K562 (cell line): ENCODE measurements around the gene FUT4. TPM values are rescaled to one million over a fixed set of nuclear protein-coding genes. Genes with fewer than 3 reads are reported as not detected.
A peak's percentile ranks its signal among the peaks of the same experiment; 100 is the strongest.

Experiments used
- ATAC-seq: fragments of 200-7000 bp; cut with Tn5 transposase; 3 replicates; pipeline ENCODE4 v1.9.1; 2020; ENCODE audit warnings: moderate library complexity
- BruUV-seq: library from RNA; stranded (reverse); fragments of 400-500 nt; replicated peaks from 2 replicates; lab custom pipeline; 2021; lab: Mats Ljungman, UMichigan
- CTCF ChIA-PET: fragments of 300-600 bp; formaldehyde crosslinking; extraction: SDS; loops from one replicate; lab custom pipeline; 2021; ENCODE audit warnings: low intra/inter-chr PET ratio; lab: Yijun Ruan, JAX
- POLR2A ChIA-PET: fragments of 300-600, 350-650 bp; sonication (Branson Sonifier 250); formaldehyde crosslinking; extraction: SDS; loops from one replicate; lab custom pipeline; 2021; ENCODE audit warnings: antibody characterized with exemption, inconsistent platforms; lab: Yijun Ruan, JAX
- DNase-seq, 4 experiments: peaks; one replicate each; pipeline versions ENCODE4 v3.0.0 to v3.0.0-alpha.2; 2011 to 2018; ENCODE audit warnings: low spot score in 3 of 4, mixed read lengths in 3 of 4; ENCODE audit errors: extremely low read depth in 1 of 4
- FAIRE-seq: peaks from 2 replicates; lab custom pipeline; 2011; peaks lifted over from hg19 to GRCh38; lab: Jason Lieb, UNC
- H2AFZ ChIP-seq: 2 replicates; pipeline ENCODE4 v1.6.0; 2011; ENCODE audit warnings: low read depth, low read length, control low read depth, inconsistent platforms
- H3K27ac ChIP-seq: fragments of 200-600 bp; 3 replicates; pipeline ENCODE4 v1.8.0; 2011; ENCODE audit warnings: low read depth, mild to moderate bottlenecking, control low read depth, inconsistent platforms, low read length, moderate library complexity, mixed read lengths; ENCODE audit errors: extremely low read depth
- H3K27me3 ChIP-seq, 2 experiments: fragments of 300-600 bp in 1 of 2; 2 replicates in 1 of 2; 3 replicates in 1 of 2; pipeline versions ENCODE4 v1.6.0 to v1.8.0; 2011; ENCODE audit warnings: inconsistent platforms in 2 of 2, low read length in 2 of 2, mild to moderate bottlenecking in 1 of 2, mixed read lengths in 1 of 2, moderate library complexity in 1 of 2; ENCODE audit not compliant: control insufficient read depth in 2 of 2, insufficient read depth in 2 of 2
- H3K36me3 ChIP-seq: fragments of 300-600 bp; 3 replicates; pipeline ENCODE4 v1.8.0; 2011; ENCODE audit warnings: mild to moderate bottlenecking, low read length, inconsistent platforms; ENCODE audit not compliant: control insufficient read depth, insufficient read depth
- H3K4me1 ChIP-seq, 2 experiments: fragments of 200-600 bp in 1 of 2; replicated peaks in 1 of 2; 2 replicates in 1 of 2; 3 replicates in 1 of 2; pipeline versions ENCODE4 v1.5.1 to v1.8.0; 2011; ENCODE audit warnings: inconsistent platforms in 2 of 2, low read length in 2 of 2, mild to moderate bottlenecking in 1 of 2, mixed read lengths in 1 of 2, moderate library complexity in 1 of 2; ENCODE audit not compliant: control insufficient read depth in 2 of 2, insufficient read depth in 2 of 2
- H3K4me2 ChIP-seq: 2 replicates; pipeline ENCODE4 v1.6.1; 2011; ENCODE audit warnings: low read length, control low read depth, inconsistent platforms, mixed read lengths; ENCODE audit not compliant: insufficient read depth
- H3K4me3 ChIP-seq: fragments of 200-600 bp; sonication (generic), shearing (Covaris generic); 2 replicates; pipeline ENCODE4 v1.5.1; 2016; ENCODE audit warnings: control low read depth, inconsistent platforms
- H3K79me2 ChIP-seq: fragments of 200-600 bp; 3 replicates; pipeline ENCODE4 v1.8.0; 2011; ENCODE audit warnings: low read length, inconsistent platforms; ENCODE audit not compliant: control insufficient read depth, insufficient read depth
- H3K9ac ChIP-seq, 2 experiments: 2 replicates each; pipeline versions ENCODE4 v1.6.0 to v1.6.1; 2011; ENCODE audit warnings: low read depth in 2 of 2, low read length in 2 of 2, control low read depth in 1 of 2, inconsistent platforms in 1 of 2, mild to moderate bottlenecking in 1 of 2, mixed read lengths in 1 of 2; ENCODE audit not compliant: insufficient read depth in 1 of 2
- H3K9me1 ChIP-seq: one replicate; pipeline ENCODE4 v1.6.0; 2011; ENCODE audit warnings: inconsistent platforms, mild to moderate bottlenecking, low read length, moderate library complexity; ENCODE audit not compliant: control insufficient read depth, insufficient read depth
- H3K9me3 ChIP-seq: replicated peaks from 2 replicates; pipeline ENCODE4 v1.5.1; 2011; ENCODE audit warnings: low read depth, low read length, inconsistent platforms; ENCODE audit not compliant: control insufficient read depth, insufficient read depth
- H4K20me1 ChIP-seq: replicated peaks from 2 replicates; pipeline ENCODE4 v1.6.1; 2011; ENCODE audit warnings: low read length, inconsistent platforms, mixed read lengths; ENCODE audit not compliant: control insufficient read depth, insufficient read depth
- BDP1 ChIP-seq: IDR thresholded peaks from 3 replicates; pipeline ENCODE4 v1.6.1; 2011; ENCODE audit not compliant: insufficient read length, insufficient read depth
- CEBPB ChIP-seq: fragments of 450-650 bp; IDR thresholded peaks from 2 replicates; pipeline ENCODE4 v1.6.1; 2016; ENCODE audit warnings: missing genetic modification characterization, missing compliant biosample characterization
- CEBPG ChIP-seq, 3 experiments: fragments of 200-800 bp in 1 of 3; sonication (Bioruptor generic) in 1 of 3; sonication (generic) in 1 of 3; formaldehyde crosslinking in 1 of 3; IDR thresholded peaks in 2 of 3; conservative IDR thresholded peaks in 1 of 3; 2 replicates each; pipeline versions ENCODE4 v1.6.1 to v1.8.0; 2016 to 2022; ENCODE audit warnings: missing compliant biosample characterization in 2 of 3, missing genetic modification characterization in 2 of 3, mild to moderate bottlenecking in 1 of 3, missing genetic modification reagents in 1 of 3
- FOSL1 ChIP-seq: fragments of 200-800 bp; sonication (Bioruptor generic); conservative IDR thresholded peaks from 2 replicates; pipeline ENCODE4 v1.6.1; 2016; ENCODE audit warnings: missing genetic modification characterization, missing compliant biosample characterization
- ILF3 ChIP-seq: fragments of 450-650 bp; IDR thresholded peaks from 2 replicates; pipeline ENCODE4 v1.6.1; 2018; ENCODE audit warnings: antibody characterized with exemption, mild to moderate bottlenecking, moderate library complexity, borderline replicate concordance
- PTRF ChIP-seq: fragments of 450-650 bp; IDR thresholded peaks from 2 replicates; pipeline ENCODE4 v1.6.1; 2016; ENCODE audit warnings: mild to moderate bottlenecking, missing genetic modification characterization, missing compliant biosample characterization
- RB1 ChIP-seq: fragments of 450-650 bp; IDR thresholded peaks from 2 replicates; pipeline ENCODE4 v1.6.1; 2017; ENCODE audit warnings: low read depth, mild to moderate bottlenecking
- RBM39 ChIP-seq: fragments of 200-400 bp; formaldehyde crosslinking; optimal IDR thresholded peaks from 2 replicates; pipeline ENCODE3; 2018; ENCODE audit warnings: low read depth, low read length
- SAFB2 ChIP-seq: fragments of 200-400 bp; formaldehyde crosslinking; IDR thresholded peaks from 2 replicates; pipeline ENCODE4 v1.6.1; 2018; ENCODE audit warnings: borderline replicate concordance, low read length, low read depth, moderate library complexity; ENCODE audit not compliant: severe bottlenecking
- WGBS: fragments of 100-300 bp; shearing (Covaris generic); methylation state at CpG from one replicate; pipeline ENCODE4 v1.1.6; 2016; ENCODE audit warnings: low coverage, mixed read lengths; ENCODE audit not compliant: insufficient coverage; ENCODE audit errors: missing lambda C conversion rate; 5-methylcytosine and 5-hydroxymethylcytosine counted together
- in situ Hi-C: fragments of 300-500 bp; cut with MboI; formaldehyde crosslinking; loops from 4 replicates; pipeline ENCODE4 v1.15.0; 2018; ENCODE audit warnings: inconsistent platforms, mixed read lengths
- intact Hi-C: fragments of 100-400 bp; cut with micrococcal nuclease; formaldehyde crosslinking; loops from 2 replicates; pipeline ENCODE4 v1.14.2; 2022
- polyA plus RNA-seq, 8 experiments: library from polyadenylated mRNA; depleted of rRNA in 4 of 8; stranded (reverse) in 5 of 8; unstranded in 3 of 8; fragments of >200 nt; fragmentation: Nextera tagmentation in 2 of 8; fragmentation: Illumina TruSeq in 1 of 8; extraction: Ambion mirVana in 2 of 8; extraction: Trizol in 1 of 8; gene quantifications; 2 replicates each; pipeline versions ENCODE4 v1.2.1 to v1.2.3, GENCODE V29; 2011 to 2014; ENCODE audit warnings: inconsistent platforms in 1 of 8, missing spikeins in 1 of 8
- total RNA-seq, 7 experiments: library from RNA; depleted of rRNA in 6 of 7; stranded (reverse); fragments of >200 nt in 6 of 7; fragmentation: Illumina TruSeq in 2 of 7; extraction: Trizol in 2 of 7; gene quantifications; 2 replicates each; pipeline versions ENCODE4 v1.2.1 to v1.2.3, GENCODE V29; 2011 to 2021; ENCODE audit warnings: low replicate concordance in 1 of 7
- TF ChIP-seq, protein P1 (sequence below), 2 experiments: fragments of 450-650 bp; conservative IDR thresholded peaks; 2 replicates each; pipeline ENCODE4 v1.6.1; 2017; ENCODE audit warnings: mild to moderate bottlenecking in 2 of 2, moderate library complexity in 2 of 2
- TF ChIP-seq, protein P2 (sequence below), 2 experiments: IDR thresholded peaks; 2 replicates each; pipeline ENCODE4 v1.6.1; 2011; ENCODE audit warnings: borderline replicate concordance in 1 of 2, control low read depth in 1 of 2, low read depth in 1 of 2, low read length in 1 of 2, mild to moderate bottlenecking in 1 of 2, mixed read lengths in 1 of 2, moderate library complexity in 1 of 2; ENCODE audit not compliant: insufficient read depth in 1 of 2, insufficient read length in 1 of 2, poor library complexity in 1 of 2, severe bottlenecking in 1 of 2; ENCODE audit errors: extremely low read depth in 1 of 2
- TF ChIP-seq, protein P3 (sequence below): sonication (generic); formaldehyde crosslinking; IDR thresholded peaks from 2 replicates; pipeline ENCODE4 v1.8.0; 2022; ENCODE audit warnings: missing genetic modification reagents, mild to moderate bottlenecking, moderate library complexity, borderline replicate concordance
- TF ChIP-seq, protein P4 (sequence below): sonication (generic); formaldehyde crosslinking; IDR thresholded peaks from 2 replicates; pipeline ENCODE4 v1.9.0; 2022; ENCODE audit warnings: mild to moderate bottlenecking, missing genetic modification reagents

Gene FUT4
- total and polyA plus RNA-seq, 9 of the 15 experiments (the other 6 are each of a cell fraction or from before 2014, with no cell fraction given) = 1.1 to 8.9 (median 5.5) TPM

DNA sequence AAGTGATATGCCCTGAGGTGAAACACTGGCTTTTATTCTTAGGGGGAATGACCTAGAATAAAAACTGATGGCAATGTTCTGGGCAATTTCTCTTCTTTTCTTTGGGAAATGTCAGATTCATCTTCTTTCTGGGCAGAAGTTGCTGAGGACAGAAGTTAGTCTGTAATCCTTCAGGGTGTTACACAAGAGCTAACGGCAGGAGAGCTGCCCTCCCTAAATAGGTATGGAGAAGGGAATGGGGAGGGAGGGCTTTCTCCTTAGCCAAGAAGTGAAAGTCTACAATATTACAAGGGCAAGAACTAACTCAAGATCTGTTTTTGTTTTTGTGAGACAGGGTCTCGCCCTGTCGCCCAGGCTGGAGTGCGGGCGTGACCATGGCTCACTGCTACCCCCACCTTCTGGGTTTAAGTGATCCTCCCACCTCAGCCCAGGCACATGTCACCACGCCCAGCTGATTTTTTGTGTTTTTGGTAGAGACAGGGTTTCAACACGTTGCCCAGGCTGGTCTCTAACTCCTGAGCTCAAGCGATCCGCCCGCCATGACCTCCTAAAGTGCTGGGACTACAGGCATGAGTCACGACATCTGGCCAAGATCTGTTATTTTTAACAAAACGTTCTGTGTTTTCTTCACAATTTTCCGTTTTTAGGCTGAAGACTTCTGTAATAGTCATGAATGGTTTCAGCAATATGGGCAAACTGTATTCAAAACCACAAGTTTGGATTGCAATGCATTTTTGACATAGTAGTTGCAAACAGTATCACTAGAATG lies 30.7 kb downstream of the FUT4 start:
- Histone ChIP-seq H3K79me2 (peaks cover 4% of the 10 kb centered on the region; the same call in 1 of the 3 replicates), H3K36me3 (0 out of 3 replicates have a peak, but pooled peaks cover 3% of the 10 kb centered on the region), H3K9me1 (no peaks in the 10 kb centered on the region), H3K27ac (no peak overlapping the region), H3K9ac (0 out of 4 replicates have a peak overlapping the region, but pooled peaks of 1 of the 2 experiments have one; percentile 55), H3K9me3 (no peaks in the 10 kb centered on the region), H4K20me1 (no peaks in the 10 kb centered on the region), H3K4me3 (no peak overlapping the region), H2AFZ (peak overlapping the region; percentile 37), H3K4me1 (peaks cover 0 to 4% of the 10 kb centered on the region in 2 experiments; a peak in 3 of 5 replicates), H3K4me2 (peak overlapping the region; percentile 35; the same call in 1 of the 2 replicates), H3K27me3 (no peaks in the 10 kb centered on the region; a peak in 2 of 5 replicates)
- in situ Hi-C loops = no loop called here
- TF ChIP-seq PTRF (0 out of 2 replicates have a peak, but pooled peaks have one; percentile 21), CEBPG (CRISPR knock-in tag; IDR thresholded peaks at IDR 0.05) (no peak), CEBPG (tag; conservative IDR thresholded peaks at IDR 0.05 in 1 of 2, IDR thresholded peaks at IDR 0.05 in 1 of 2) (peak in 1 of 2 experiments; percentile 40; a peak in 1 of 4 replicates), ILF3 (no peak), FOSL1 (peak; percentile 55), SAFB2 (no peak), RBM39 (no peak), CEBPB (tag) (peak; percentile 65; the same call in 1 of the 2 replicates), RB1 (no peak), BDP1 (no peak)
- TF ChIP-seq, protein P1, sequence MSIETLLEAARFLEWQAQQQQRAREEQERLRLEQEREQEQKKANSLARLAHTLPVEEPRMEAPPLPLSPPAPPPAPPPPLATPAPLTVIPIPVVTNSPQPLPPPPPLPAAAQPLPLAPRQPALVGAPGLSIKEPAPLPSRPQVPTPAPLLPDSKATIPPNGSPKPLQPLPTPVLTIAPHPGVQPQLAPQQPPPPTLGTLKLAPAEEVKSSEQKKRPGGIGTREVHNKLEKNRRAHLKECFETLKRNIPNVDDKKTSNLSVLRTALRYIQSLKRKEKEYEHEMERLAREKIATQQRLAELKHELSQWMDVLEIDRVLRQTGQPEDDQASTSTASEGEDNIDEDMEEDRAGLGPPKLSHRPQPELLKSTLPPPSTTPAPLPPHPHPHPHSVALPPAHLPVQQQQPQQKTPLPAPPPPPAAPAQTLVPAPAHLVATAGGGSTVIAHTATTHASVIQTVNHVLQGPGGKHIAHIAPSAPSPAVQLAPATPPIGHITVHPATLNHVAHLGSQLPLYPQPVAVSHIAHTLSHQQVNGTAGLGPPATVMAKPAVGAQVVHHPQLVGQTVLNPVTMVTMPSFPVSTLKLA (conservative IDR thresholded peaks at IDR 0.05) = peak in 1 of 2 experiments; percentile 45; a peak in 1 of 4 replicates
- TF ChIP-seq, protein P2, sequence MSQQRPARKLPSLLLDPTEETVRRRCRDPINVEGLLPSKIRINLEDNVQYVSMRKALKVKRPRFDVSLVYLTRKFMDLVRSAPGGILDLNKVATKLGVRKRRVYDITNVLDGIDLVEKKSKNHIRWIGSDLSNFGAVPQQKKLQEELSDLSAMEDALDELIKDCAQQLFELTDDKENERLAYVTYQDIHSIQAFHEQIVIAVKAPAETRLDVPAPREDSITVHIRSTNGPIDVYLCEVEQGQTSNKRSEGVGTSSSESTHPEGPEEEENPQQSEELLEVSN (IDR thresholded peaks at IDR 0.05; ENCODE audit: borderline replicate concordance in 1 of 2, extremely low read depth in 1 of 2, insufficient read depth in 1 of 2, insufficient read length in 1 of 2, low read depth in 1 of 2, low read length in 1 of 2, poor library complexity in 1 of 2, severe bottlenecking in 1 of 2) = no peak
- TF ChIP-seq, protein P3, sequence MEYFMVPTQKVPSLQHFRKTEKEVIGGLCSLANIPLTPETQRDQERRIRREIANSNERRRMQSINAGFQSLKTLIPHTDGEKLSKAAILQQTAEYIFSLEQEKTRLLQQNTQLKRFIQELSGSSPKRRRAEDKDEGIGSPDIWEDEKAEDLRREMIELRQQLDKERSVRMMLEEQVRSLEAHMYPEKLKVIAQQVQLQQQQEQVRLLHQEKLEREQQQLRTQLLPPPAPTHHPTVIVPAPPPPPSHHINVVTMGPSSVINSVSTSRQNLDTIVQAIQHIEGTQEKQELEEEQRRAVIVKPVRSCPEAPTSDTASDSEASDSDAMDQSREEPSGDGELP (CRISPR knock-in tag) = peak; percentile 47; the same call in 1 of the 2 replicates
- TF ChIP-seq, protein P4, sequence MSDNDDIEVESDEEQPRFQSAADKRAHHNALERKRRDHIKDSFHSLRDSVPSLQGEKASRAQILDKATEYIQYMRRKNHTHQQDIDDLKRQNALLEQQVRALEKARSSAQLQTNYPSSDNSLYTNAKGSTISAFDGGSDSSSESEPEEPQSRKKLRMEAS (CRISPR knock-in tag) = 0 out of 2 replicates have a peak, but pooled peaks have one; percentile 23
- ATAC-seq (peak; percentile 79), FAIRE-seq (peak; percentile 78), DNase-seq (peak in 1 of 4 experiments; percentile 45)
- ChIA-PET POLR2A (interaction anchor here (1.3 kb wide), 1 partner anchor 17 kb away, joined by 3 read pairs; no protein-coding TSS in a partner anchor), CTCF (no interaction called here)
- intact Hi-C loops = no loop called here
- BruUV-seq = no TSS peak
- WGBS = 16% methylated on average over 13 of the region's 13 CpGs
